GM21515 (cell line): ENCODE data around the gene ACKR1.

Experiments used
- ATAC-seq: cut with Tn5 transposase; IDR thresholded peaks from one replicate; pipeline ENCODE4 v1.9.1; 2021; ENCODE audit not compliant: unreplicated experiment

ACKR1 gene

DNA sequence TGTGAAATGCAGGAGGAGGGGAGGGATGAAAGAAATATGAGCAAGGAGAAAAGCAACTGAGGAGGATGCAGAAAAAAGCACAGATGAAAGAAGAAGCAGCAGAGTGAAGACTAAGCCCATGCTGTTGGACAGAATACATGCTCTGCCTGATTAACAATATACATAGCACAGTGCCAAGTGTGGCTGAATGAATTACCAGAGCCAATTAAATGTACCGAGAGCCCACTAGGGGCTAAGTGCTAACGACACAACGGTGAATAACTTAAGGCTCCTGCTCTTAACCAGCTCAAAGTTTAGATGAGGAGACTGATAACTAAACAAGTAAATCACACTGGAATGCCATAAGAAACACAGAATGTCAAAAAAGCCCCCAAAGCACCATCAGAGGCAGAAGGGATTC lies 17.6 kb upstream of the ACKR1 start:
- no peak for ATAC-seq

DNA sequence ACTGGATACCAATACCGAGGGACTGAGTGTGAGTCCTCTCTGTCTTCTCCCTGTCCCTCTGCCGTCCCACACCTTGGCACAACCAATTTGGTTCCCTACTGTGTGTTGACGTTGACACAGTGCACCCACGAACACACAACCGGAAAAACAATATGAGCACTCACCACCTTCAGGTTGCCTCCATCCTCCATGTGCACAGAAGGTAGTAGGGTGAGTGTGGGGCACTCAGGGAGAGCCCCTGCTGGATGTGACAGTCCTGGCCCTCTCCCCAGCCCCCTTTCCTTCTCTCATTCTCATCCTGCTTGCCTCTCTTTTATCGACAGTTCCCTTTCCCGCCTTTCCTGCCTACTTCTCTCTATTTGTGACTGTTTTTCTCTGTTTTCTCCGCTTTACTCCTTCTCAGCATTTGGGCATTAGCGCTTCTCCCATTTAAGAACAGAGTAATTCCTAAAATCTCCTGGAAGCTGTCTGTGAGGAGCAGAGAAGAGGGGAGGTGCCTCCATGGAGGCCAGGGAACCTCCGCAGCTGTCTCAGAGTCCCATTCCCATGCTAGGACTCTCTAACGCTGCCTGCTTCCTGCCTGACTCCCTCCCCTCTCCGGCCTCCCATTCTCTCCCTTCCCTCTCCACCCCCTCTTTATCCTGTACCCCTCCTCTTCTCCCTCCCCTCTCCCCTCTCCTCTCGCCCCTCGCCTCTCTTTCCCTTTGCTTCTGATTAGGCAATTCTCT lies 16.9 kb upstream of the ACKR1 start:
- no peak for ATAC-seq

DNA sequence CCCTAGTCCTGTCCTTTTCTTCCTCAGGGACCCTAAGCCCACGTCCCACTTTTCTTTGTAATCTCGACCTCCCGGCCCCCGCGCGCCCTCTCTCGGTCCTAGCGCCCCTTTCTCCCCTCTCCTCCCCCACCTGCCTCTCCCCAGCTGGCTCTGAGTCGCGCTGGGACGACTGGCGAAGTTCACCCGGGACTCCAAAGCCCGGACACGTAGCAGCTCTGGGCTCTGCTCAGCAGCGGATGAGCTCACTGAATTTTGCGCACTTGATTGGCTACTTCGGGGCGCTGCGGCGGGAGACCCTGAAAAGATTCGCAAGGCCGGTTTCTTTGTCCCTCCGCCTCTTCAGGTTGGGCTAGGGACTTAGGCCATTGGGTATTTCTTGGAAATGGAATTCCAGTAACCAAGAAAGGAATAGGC lies 16.3 kb upstream of the ACKR1 start:
- ATAC-seq: peak; percentile 85

DNA sequence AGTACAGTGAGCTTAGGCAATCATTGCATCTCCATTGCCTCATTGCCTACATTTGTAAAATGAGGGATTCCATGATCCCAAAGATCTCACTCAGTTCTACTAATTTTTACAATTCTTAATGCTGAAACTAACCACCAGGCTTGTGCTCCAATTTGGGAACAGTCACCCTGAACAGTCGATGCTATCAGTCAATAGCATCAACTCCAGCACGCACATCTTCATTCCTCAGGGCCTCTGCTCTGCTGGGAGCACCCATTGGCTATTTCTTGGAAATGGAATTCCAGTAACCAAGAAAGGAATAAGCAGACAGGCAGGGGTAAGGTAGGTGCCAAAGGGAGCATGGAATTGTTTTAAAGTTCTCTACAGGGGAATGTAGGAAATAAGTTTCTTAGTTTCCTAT lies 14.2 kb upstream of the ACKR1 start:
- no peak for ATAC-seq

DNA sequence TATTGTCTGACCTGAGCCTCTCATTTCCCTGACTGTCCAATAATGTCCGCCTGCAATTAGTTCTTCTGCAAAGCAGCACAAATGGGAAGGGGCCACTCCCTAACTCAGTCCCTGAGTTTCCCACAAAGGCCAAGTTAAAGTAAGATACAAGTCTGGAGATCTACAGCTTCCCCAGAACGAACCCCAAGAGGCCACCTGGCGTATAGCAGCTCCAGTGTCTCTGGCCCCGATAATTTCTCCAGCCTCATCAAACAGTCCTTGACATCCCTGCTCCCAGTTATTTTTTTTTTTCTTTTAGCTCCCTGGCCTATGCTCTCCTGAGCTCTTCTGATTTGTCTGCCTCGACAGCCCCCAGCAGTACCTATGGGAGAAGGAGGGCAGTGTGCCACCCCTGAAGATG lies 8.1 kb upstream of the ACKR1 start:
- no peak for ATAC-seq

DNA sequence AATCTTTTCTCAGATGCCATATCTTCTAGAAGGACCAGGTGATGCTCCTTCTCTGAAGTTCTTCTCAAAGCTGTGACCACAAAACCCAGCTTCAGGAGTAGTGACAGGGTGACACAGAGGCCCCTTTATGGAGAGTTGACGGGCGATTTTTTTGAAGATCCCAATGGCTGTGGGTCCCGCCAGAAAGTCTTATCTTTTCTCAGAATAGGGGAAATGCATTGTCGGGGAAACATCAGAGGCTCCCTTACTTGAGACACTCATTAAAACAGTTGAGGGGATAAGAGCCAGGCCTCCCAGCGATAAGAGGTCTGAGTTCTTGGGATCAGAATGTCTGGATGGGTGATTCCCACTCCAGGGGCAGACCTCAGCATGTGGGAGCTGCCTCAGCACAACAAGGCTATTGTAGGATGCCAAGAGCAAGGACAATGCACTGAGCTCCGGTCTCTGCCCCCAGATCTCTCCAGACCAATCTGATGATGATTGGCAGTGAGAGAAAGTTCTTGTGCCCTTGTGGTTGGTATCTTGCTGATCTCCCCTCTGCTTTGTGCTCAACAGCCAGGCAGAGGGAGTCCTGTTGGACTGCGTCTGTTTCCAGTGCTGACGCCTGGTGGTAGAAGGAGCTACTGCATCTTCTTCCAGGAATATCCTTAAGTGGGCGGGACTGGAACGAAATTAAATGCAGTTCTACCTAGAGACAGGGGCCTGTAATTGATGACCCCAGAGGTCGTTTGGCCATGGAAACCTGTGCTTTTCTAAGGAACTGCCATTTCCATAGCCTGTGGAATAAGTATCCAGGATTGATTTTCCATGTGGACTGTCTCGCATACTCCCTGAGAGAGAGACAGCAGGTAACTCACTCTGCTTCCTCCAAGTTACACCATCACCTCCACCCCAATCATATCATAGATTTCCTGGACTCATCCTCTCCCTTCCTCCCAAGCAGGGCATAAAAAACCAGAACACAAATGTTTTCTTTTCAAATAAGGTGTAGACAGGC lies 6.8 kb upstream of the ACKR1 start:
- ATAC-seq: peak; percentile 80

DNA sequence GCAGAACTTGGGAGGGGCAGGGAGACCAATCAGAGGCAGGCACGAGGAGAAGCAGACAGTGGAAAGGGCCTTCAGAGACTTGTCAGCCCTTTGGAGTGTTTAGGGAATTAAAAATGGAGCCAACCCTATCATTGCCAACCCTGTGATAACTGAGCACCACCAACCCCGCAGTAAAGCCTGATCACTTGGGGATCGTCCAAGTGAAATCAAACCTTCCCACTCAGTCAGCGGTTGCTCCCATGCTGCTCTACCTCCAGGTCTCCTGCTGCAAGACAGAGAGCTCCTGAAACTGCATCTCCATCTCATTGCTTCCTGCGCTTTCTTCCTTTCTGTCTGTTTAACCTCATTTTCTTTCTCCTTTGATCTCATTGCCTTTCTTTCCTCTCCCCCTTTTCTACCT lies 4.8 kb upstream of the ACKR1 start:
- no peak for ATAC-seq

DNA sequence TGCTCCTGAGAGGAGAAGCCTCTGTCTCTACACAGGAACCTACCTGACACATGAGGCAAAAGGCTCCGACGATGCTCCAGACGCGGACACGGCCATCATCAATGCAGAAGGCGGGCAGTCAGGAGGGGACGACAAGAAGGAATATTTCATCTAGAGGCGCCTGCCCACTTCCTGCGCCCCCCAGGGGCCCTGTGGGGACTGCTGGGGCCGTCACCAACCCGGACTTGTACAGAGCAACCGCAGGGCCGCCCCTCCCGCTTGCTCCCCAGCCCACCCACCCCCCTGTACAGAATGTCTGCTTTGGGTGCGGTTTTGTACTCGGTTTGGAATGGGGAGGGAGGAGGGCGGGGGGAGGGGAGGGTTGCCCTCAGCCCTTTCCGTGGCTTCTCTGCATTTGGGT lies 3.9 kb upstream of the ACKR1 start:
- no peak for ATAC-seq

DNA sequence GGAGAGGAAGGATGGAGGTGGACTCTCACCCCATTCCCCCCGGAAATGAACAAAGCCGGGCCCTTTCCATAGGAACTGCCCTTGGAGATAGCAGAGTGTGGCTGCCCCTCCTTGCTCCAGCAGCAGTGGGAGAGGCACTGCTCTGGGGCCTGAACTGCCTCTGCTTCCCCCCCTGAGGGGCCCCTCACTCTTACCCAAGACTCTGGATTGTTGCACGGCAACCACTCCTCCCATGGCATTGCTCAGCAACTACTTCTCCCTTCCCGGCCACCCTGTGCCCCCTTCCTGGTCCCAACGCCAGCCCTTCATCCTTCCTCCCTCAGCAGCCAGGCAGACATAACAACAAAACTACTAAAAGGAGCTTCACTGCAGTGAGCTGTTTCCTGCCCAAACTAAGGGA lies 3.0 kb upstream of the ACKR1 start:
- no peak for ATAC-seq

DNA sequence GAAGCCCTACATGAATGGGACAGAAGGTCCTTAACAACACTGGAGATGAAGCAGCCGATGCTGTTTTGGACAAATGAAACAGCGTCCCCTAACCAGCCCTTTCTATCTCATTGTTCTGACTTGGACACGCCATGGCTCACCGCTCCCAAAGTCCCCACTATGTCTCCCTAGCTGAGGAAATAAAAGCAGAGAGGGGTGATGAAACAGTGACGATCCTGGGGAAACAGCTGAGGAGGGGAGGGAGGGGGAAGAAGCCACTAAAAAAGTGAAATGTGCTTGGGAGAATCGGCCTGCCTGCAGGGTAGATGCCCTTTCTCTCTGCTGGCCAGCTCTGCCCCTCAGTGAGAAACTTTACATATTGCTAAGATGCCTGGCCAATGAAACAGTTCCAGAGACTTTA lies 1.1 kb upstream of the ACKR1 start:
- no peak for ATAC-seq

DNA sequence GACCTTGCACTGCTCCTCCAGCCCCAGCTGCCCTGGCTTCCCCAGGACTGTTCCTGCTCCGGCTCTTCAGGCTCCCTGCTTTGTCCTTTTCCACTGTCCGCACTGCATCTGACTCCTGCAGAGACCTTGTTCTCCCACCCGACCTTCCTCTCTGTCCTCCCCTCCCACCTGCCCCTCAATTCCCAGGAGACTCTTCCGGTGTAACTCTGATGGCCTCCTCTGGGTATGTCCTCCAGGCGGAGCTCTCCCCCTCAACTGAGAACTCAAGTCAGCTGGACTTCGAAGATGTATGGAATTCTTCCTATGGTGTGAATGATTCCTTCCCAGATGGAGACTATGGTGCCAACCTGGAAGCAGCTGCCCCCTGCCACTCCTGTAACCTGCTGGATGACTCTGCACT lies 550 bp downstream of the ACKR1 start:
- no peak for ATAC-seq

DNA sequence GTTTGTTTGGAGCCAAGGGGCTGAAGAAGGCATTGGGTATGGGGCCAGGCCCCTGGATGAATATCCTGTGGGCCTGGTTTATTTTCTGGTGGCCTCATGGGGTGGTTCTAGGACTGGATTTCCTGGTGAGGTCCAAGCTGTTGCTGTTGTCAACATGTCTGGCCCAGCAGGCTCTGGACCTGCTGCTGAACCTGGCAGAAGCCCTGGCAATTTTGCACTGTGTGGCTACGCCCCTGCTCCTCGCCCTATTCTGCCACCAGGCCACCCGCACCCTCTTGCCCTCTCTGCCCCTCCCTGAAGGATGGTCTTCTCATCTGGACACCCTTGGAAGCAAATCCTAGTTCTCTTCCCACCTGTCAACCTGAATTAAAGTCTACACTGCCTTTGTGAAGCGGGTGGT lies 1.4 kb downstream of the ACKR1 start:
- no peak for ATAC-seq

DNA sequence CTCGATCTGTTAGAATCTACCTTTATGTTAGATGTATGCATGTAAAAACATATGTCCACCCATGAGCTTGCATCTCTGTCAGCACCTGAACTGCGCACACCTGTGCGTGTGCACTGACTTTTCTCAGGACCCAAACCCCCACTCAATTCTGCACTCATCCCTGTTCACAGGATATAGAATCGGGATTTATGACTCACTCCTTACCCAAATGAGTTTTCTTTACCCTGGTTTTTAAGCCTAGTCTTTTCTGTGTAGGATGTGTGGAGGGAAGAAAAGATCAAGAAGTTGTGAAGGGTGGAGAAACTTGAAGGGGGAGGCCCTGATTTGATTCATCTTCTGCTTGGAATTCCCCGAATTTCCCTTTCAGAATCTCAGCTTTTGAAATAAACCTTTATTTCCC lies 2.4 kb downstream of the ACKR1 start:
- no peak for ATAC-seq

DNA sequence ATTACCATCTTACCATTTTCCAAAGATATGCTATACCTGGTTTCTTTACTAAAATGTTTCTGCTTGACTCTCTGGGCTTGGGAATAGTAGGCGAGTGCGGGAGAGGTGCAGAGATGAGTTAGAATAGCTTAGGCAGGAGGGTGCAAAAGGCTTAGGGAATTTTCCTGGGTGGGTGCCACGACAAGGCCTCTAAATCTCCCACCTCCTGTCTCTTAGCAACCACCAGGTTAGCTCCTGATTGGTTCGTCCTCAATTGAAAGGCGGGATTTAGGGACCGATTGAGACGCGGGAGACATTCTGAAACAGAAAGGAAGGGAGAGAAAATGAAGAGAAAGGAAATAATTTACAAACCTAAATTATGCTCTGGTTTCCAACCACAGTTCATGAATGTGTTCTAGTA lies 3.1 kb downstream of the ACKR1 start:
- ATAC-seq: no peak

DNA sequence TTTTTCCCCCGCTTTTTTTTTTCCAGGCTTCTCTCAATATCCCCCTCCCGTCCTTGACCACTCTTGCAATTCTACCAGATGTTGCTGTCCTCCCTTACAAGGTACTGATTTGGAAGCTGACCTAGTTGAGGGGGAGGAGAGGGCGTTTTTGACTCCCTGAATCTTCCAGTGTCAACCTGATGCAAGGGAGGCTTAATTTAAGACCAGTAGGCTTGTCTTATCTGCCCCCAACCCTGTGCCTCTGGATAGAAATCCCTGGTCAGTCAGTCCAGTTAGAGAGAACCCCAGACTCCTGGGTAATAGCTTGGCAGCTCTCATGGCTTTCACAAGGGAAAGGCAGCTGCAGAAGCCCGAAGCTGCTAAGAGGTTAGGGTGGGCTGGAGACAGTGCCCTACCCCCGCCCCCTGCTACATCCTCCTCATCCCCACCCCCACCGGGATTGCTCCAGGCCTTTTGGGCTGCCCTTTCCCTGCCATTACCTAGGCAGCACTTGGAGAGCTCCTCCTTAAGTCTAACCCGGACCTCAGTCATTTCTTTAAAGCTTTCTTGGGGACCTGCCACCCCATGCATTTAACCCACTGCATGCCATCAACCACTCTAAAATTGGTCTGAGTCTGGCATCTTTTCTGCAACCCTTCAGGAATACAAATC lies 3.6 kb downstream of the ACKR1 start:
- ATAC-seq: no peak

DNA sequence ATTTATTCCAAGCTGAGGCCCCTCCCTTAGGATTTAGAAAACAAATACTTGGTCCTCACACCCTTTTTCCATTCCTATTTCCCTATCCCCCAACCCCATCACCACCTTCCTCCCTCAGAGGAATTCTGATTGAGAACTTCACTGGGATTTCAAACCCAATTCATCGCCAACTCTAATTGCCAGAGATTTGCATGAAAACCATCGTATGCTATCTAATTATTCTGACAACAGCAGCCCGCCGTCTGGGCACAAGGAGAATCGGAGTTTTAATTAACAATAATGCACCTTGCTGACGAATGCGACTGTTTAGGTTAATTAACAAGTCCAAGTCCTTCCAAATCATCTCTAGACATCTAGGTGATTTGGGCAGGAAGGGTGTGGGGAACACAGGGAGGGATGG lies 4.4 kb downstream of the ACKR1 start:
- no peak for ATAC-seq

DNA sequence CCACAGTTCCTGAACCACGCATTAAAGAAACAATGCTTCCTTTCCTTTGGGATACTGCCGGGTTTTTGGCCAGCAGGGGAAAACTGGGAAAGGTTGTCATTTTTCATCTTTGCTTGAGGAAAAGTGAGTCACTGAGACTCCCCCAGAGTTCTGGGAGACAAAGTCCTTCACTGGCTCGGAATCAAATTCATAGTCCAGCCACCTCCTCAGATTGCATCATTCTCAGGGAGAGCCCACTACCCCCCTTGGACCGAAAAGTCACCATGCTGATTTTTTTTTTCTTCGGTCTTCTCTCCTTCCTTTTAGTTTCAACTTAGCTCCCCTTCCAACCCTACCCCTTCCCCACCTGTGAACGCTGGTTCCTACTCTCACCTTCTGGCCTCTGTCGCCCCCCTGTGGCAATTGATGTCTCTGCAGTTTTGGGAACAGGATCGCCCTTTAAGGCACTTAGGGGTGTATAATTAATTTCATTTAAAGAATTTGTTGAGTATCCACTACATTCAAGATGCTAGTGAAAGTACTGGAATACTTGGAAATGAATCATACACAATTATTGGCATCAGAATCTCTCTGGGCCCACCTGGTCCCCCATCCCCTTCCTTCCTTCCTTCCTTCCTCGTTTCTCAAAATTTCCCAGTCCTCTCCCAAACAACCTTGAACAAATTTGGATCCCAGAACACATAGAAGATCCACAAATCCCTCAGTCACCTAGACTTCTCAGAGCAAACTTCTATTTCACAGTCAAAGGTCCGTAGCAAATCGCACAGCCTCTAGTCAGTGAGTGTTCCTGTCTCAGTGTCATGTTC lies 6.9 kb downstream of the ACKR1 start:
- ATAC-seq: no peak

DNA sequence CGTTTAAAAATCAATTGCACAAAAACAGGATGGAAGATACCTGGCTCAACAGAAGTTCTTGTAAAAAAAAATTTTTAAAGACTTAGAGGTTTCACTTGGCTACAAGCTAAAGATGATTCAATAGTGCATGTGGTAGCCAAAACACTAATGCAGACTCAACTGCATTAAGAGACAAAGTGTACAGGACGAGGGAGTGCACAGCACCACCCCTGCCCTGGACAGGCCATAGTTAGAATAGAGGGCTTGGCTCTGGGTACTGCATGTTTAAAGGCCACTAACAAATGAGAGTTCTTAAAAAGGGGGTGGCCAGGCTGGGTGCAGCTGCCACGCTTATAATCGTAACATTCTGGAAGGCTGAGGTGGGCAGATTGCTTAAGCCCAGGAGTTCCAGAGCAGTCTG lies 7.9 kb downstream of the ACKR1 start:
- no peak for ATAC-seq

DNA sequence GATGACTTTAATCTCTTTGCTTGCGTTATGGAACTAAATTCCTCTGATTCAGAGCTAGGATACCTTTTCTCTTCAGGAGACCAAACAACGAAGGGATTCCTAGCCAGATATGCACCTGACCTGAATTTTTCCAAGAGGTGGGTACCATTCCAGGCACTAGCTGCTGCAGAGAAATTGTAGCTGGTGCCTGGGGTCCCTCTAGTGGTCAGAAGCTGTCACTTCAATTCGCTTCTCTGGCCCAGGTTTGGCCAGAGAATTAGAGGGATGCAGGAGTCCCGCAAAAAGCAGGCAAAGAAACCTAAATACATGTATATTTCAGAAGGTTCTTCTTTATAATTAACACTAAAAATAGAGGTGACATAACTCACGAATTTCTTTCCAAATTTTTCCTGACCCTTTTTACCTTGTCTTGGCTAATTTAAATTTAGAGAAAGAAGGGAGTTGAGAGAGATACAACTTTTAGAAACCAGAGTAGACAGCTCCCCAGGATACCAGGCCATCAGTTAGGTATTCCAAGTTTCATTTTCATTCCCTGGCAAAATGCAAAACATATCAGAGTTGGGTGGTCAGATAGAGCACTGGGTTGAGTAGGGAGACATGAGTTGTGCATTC lies 9.6 kb downstream of the ACKR1 start:
- no peak for ATAC-seq
